Measurements from ENCODE around the gene SPAG17.

- TF ChIP-seq, protein P1, sequence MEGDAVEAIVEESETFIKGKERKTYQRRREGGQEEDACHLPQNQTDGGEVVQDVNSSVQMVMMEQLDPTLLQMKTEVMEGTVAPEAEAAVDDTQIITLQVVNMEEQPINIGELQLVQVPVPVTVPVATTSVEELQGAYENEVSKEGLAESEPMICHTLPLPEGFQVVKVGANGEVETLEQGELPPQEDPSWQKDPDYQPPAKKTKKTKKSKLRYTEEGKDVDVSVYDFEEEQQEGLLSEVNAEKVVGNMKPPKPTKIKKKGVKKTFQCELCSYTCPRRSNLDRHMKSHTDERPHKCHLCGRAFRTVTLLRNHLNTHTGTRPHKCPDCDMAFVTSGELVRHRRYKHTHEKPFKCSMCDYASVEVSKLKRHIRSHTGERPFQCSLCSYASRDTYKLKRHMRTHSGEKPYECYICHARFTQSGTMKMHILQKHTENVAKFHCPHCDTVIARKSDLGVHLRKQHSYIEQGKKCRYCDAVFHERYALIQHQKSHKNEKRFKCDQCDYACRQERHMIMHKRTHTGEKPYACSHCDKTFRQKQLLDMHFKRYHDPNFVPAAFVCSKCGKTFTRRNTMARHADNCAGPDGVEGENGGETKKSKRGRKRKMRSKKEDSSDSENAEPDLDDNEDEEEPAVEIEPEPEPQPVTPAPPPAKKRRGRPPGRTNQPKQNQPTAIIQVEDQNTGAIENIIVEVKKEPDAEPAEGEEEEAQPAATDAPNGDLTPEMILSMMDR (IDR thresholded peaks at IDR 0.05), result no peak
- no peak for TF ChIP-seq ZMAT4 (CRISPR knock-in tag; IDR thresholded peaks at IDR 0.05)
- TF ChIP-seq, protein P2, sequence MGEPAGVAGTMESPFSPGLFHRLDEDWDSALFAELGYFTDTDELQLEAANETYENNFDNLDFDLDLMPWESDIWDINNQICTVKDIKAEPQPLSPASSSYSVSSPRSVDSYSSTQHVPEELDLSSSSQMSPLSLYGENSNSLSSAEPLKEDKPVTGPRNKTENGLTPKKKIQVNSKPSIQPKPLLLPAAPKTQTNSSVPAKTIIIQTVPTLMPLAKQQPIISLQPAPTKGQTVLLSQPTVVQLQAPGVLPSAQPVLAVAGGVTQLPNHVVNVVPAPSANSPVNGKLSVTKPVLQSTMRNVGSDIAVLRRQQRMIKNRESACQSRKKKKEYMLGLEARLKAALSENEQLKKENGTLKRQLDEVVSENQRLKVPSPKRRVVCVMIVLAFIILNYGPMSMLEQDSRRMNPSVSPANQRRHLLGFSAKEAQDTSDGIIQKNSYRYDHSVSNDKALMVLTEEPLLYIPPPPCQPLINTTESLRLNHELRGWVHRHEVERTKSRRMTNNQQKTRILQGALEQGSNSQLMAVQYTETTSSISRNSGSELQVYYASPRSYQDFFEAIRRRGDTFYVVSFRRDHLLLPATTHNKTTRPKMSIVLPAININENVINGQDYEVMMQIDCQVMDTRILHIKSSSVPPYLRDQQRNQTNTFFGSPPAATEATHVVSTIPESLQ (CRISPR knock-in tag; IDR thresholded peaks at IDR 0.05), result no peak
- no peak for TF ChIP-seq ZNF121 (CRISPR knock-in tag; IDR thresholded peaks at IDR 0.05)
- no peak for TF ChIP-seq JUN (CRISPR knock-in tag; IDR thresholded peaks at IDR 0.05)
- TF ChIP-seq JAZF1 (CRISPR knock-in tag; IDR thresholded peaks at IDR 0.05), result no peak
Measured at GRCh38 chr1:118028267-118028666, 156.8 kb downstream of the SPAG17 start.

All from WTC11 (cell line).